Hematopoietic multipotent progenitor cell treated with erythropoietin and hydrocortisone succinate and interleukin-3 and kit ligand, for 15 days (in vitro differentiated cells): ENCODE results near the gene RGS3.
A peak's percentile ranks its signal among the peaks of the same experiment; 100 is the strongest.
"Not testable (repeated sequence)": the region's sequence is repeated elsewhere in the genome, so short reads cannot be mapped to it uniquely, and the experiment has no call there.

Experiments
- DNase-seq: peaks from one replicate; pipeline ENCODE4 v3.0.0-alpha.2; 2015; ENCODE audit warnings: low spot score

Gene RGS3

DNA sequence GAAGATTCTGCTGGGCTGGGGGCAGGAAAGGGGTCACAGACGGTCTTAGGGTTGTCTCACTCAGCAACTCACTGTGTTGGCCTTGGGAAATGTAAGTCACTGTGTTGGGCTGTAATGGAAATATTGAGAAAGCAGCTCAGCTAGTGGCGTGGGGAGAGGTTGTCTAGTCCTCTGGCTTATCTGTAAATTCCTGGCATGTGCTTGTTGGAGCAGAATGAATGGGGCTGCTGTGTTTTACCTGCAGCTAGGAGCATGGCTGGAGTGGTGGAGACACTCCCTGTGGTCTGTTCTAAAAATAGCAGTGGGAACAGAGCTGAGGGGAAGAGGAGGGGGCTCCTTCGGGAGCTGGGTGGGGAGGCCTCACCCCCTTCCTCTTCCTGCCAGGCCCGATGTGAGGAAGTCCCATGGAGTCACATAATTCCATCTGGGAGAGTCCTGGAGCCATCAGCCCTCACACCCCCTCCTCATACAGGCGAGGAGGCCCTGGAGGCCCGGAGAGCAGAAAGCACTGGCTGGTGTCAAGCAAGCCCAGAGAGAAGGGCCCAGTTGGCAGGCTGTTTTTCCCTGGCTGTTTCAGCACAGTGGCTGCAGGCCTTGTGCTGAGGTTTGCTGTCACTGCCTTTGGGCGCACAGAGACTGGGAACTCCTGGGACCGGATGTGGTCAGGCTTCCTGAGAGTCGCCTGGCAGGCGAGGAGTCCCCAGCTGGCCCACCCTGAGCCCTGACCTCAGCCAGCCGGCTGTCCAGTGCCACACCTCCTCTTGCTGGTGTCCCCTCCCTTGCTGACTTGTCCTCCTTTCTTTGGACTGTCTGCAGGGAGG lies 84.9 kb downstream of the RGS3 start:
- peak; percentile 35 for DNase-seq

DNA sequence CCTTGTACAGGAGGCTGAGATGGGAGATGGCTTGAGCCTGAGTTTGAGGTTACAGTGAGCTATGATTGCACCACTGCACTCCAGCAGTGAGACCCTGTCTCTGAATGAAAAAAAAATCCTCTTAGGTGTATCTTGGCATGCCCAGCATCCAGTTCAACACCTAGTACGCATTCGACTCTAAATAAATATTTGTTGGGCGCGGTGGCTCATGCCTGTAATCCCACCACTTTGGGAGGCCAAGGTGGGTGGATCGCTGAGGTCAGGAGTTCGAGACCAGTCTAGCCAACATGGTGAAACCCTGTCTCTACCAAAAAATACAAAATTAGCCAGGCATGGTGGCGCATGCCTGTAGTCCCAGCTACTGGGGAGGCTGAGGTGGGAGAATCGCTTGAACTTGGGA lies 86.4 kb downstream of the RGS3 start:
- DNase-seq, result not testable (repeated sequence)

DNA sequence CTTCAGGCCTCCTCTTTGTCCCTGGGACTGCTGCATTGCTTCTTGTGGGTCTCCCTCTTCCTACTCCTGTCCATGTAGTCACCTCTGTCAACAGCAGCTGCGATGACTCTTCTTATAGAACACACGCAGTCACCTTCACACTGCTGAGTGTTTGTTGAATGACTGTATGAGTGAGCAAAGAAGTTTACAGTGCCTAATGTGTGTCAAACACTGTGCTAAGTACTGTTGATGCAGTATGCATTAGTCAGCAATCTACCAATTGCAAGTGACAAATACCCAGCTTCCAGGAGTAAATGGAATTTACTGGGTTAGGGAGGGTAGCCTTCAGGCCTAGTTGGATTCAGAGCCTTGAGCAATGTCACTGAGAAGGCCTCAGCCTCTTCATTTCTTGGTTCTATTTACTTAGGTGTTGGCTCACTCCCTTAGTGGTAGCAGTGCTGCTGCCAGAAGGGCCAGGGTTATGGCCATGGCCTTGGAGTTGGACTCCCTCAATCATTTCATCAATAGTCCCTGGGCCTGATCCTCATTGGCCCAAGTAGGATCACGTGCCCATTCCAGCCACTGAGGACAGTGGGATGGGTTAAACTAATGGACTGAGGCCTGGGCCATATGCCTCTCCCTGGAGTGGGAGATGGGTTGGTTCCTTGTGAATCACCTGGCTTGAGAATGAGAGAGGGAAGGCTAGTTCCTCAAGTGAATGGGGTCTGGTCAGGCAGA lies 93.5 kb downstream of the RGS3 start:
- DNase-seq, result no peak

DNA sequence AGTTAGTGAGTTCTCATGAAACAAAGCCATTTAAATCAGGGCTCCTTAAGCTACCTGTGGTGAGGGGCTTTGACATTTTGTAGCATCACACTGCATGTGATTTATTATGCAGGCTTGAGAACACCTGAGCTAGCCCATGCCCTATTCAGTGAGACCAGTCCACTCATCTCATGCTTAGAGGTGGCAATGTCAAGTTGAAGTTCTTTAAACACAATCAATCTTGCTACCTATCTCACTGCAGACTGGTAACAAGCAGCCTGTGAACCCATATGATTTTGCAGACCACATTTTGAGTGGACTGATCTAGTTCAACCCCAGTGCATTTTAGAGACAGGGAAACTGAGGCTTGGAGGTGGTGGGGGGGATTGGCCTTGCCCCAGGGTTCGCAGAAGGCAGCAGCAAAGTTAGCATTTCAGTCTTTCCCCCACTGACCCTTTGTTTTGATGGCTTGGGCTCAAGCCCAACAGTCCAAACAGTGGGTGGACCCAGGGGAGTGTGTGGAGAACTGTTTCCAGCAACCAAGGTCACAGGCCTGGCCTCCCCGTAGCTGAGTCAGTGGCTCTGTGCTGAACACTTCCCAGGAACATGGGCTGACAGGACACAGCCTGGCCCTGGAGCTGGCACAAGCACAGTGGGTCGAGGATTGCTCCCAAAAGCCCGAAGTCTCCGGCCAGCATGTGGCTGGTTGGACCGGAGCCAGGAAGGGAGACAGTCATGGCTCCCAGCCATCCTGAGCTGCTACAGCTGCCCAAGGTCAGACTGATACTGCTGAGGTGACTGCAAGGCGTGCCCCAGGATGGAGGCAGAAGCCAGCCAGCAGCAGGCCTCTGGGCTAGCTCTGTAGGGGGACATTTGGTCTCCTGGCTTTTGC lies 95.3 kb downstream of the RGS3 start:
- no peak for DNase-seq

DNA sequence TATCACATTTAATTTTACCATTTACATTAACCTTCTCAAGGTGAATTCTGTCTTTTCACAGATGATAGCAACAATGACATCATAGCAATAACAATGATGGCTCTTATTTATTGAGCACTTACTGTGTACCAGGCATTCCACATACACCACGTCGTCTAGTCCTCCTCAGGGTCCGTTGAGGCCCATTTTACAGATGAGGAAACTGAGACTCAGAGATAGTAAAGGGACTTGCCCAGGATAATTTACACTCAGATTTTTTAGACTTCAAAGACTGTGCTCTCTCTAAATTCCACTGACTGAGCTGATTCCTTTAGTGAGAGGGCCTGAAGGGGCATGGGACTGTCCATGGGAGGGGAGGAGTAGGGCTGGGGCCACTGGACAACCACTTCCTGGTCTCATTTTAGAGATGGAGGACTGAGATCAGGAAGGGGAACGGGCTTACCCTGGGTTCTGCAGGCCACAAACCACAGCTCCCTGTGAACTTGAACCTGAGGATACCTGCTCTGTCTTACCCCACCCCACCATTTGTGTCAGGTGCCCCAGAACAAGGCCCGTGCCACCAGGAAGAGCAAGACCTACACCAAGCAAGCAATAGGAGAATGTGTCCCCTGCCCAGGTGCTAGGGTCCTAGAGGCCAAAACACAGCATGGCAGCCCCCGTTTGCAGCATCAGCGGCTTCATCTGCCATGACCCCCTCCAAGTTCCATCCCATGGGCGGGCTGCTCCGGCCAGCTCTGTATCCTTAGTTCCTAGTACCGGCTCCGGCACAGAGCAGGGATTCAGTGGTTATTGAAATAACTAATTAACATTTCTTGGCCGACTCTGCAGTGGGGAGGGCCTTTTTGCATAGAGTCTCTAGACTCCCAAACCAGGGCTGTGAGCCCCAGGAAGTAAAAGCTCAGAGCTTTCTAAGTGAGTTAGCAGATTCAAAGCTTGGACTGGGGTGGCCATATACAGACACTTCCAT lies 96.6 kb downstream of the RGS3 start:
- no peak for DNase-seq

DNA sequence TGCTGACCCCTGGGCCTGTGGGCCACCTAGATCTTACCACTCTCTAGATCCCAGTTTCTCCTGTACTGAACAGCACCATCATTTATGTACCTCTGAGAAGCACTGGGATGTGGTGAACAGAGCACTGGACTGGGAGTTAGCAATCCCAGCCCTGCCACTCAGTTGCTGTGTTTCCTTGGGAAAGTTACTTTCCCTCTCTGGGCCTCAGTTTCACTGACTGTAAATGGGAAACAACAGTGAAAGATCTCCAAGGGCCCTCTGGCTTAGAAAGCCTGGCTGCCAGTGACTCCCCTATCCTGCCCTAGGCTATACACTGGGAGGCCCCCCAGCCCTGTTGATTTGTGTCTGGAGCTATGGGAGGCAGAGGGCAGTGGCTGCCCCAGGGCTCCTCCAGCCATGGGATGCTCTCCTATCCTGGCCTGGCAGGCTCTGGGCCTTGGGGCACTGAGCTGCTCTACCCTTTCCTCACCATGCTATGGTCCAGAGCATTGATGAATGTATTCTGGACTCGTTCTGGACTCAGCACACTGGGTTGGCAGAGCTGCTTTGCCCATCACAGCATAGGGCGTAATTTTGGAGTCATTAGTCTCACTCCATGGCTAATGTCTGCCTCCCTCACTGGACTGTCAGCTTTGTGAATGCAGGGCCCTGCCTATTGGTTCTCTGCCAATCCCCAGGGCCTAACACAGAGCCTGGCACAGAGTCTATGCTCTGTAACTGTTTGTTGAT lies 99.3 kb downstream of the RGS3 start:
- peak; percentile 36 for DNase-seq

DNA sequence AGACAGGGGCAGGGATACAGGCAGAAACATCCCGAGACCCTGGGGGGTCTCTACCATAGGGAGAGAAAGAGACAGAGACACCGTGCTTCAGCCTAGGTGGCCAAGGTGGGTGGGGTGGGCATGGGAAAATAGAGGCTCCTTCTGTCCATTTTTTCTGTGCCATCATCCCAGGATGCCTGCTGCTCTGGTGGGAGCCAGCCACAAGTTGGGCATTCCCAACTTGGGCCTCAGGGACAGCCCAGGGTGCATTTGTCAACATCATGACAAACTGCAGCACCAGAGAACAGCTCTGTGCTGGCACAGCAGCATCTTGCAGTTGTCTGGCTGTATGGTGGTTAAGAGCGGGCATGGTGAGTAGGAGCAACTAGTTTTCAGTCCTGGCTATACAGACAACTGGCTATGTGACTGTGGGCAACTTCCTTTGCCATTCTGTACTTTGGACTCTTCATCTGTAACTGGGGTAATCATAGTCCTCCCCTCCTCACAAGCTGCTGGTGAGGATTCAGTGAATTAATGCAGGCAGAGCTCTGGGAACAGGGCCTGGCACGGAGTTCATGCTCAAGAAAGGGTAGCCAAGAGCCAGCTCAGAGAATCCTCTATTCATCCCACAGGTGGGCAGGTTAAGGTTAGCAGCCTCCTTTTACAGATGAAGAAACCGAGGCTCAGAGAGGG lies 100.4 kb downstream of the RGS3 start:
- no peak for DNase-seq

DNA sequence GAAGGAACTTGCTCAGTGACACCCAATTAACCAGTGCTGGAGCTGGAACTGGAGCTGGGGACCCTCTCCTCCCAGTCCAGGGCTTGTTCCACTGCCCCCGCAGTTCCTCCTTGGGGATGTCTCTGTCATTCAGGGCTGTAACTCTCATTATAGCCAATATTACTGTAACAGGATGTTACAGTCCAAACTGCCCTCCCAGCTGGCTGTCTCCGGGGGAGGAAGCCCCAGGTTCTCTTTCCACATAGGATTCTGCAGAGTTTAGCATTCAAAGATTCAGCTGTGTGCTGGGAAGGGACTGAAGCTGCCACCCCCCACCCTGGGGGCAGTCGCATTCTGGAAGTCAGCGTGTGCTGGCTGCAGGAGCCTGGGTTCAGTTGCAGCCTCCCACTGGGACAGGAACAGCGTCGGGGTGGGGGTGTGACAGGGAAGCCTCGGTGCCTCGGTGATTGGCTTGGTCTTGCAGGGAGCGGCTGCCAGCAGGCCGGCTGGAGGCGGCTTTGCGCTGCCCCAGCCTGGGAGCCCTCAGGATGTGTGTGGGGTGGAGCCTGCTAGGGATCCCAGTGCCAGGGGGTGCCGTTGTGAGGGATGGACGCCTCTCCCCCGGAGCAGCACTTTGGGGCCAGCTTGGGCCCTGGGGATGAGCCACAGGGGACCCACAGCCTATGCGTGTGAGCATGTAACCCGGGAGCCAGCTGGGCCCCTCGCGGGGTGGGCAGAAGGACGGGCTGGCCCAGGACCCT lies 101.1 kb downstream of the RGS3 start:
- DNase-seq, result no peak

DNA sequence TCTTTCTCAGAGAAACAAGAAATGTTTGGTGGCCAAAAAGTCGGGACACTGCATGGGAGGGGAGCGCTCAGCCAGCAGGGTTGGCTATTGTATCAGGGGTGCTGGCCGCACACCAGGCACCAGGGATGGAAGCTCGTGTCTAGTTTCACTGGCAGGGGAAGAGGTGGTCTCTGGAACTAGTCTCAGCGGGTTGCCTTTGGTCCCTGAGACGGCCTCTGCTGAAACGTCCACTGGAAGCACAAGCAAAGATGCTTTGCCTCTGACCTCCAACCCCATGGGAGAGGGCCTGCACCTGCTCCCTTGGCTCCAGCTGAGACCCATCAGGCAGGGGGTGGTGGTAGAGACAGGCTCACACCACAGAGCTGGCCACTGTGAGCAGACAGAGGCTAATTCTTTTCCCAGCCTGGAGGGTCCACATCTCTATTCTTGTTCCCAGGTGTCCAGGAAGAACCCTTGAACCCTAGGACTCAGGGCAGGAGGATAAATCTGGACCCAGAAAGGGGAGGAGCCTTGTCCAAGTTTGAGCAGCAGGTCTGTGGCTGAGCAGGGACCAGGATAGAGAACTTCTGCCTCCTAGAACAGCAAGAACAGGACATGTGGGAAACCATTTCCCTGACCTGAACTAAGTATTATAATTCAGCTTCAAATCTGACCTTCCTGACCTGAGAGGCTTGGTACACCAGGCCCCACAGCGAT lies 102.6 kb downstream of the RGS3 start:
- DNase-seq, result no peak

DNA sequence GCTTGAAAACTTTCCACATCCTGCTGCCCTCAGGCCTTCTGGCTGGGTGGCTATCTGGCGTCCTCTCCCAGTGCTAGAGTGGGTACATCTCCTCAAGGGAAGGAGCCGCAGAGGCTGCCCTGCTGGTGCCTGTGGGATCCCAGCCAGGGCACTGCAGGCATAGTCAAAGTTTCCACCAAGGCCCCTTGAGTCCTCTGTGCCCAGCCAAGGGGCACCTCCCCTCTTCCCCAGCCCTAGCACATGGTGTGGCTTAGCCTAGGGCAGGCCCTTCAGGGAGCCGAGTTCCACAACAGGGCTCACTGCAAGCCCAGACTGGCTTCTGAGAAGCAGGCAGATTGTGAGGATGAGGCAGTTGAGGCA lies 103.2 kb downstream of the RGS3 start:
- DNase-seq, result no peak

DNA sequence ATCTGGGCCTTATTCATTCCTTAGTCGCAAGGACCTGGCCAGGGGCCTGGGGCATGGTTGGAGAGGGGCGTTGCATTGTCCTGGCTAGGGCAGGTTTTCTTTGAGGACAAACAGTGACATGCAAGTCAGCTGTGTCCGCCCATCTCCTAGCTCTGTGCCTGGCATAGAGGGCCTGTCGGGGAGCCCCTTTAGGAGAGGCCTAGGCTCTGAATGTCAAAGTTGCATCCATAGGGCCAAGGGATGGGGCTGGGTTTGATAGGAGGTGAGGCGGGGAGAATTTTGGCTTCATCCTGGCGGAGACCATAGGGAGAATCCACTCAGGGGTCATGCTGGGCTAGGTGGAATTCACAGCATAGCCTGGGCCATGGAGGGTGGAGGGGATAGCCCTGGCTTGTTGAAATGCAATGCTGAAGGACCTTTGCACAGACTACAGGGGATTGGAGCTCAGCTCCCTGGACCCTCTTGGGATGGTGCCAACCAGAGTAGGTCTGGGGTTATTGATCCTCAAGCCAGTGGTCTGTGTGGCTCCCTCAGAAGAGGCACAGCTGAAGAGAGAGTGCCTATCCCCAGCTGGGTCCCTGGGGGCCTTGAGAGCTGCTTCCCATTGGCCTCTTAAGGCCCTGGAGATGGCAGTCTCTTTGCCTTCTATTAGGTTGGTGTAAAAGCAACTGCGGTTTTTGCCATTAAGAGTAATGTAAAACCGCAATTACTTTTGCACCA lies 104.0 kb downstream of the RGS3 start:
- DNase-seq, result no peak

DNA sequence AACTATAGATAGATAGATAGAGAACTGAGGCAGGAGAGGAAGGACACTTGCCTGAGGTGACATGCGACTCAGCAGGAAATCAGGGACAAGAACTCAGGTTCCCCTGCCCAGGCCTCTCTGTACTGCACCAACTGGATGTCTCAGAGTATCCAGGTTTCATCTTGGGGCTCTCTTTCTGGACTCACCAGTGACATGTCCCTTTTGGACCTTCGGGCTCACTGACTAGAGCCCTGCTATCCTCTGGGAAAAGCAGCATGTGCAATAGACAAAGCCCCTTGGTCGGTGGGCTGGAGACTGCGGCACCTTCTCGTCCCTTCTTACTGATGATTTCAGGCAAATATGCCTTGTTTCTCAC lies 104.5 kb downstream of the RGS3 start:
- DNase-seq, result no peak

DNA sequence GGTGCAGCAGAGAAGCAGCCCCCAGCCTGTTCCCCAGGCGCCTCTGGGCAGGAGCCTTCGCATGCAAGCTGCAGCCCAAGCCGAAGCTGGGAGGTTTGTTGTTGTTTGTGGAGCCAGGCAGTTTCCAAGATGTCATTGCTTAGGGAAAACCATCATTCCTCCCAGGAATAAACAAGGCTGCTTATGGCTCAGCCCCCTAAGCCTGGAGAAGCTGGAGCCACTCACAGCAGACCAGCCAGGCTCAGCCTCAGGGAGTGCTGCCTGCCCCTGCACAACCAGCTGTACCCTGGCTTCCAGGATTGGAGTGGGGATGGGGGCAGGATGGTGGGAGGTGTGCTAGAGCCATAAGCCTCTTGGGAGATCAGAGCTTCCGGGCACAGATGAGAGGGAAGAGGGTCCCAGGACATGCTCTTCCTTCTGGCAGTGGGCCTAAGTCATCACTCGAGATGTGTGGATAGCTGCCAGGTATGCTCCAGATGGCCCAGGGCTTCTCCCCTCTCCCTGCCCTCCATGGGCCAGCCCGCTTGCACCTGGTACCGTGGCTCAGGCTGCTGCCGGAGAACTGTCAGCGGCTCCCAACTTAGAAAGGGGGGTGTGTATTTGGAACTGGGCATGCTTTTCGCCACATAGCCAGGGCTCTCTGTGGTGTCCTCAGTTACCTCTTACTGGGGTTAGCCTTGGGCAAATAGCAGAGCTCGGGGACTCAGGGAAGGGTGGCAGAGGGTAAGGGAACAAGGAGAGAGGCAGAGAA lies 105.2 kb downstream of the RGS3 start:
- no peak for DNase-seq

DNA sequence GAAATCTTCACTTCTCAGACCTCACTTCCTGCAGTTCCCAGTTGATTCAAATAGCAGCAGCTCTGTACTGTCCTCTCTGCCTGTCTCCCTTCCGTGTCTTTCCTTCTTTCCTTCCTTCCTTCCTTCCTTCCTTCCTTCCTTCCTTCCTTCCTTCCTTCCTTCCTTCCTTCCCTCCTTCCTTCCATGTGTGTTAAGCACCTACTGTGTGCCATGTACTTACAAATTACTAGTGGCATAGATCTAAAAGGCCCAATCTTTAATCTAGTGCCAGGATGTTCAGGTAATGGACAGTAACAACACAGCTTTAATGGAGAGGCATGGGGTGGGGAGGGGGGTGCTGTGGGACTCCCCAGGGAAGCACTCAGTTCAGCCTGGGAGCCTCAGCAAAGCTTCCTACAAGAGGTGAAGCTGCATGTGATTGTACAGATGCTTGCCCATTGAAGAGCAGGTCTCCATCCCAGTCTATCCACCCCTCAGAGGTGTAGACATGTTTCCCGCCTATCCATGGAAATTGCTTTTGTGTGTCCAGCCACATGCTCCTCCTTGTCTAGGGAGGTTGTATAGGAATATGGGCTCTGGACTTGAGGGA lies 106.0 kb downstream of the RGS3 start:
- no peak for DNase-seq

DNA sequence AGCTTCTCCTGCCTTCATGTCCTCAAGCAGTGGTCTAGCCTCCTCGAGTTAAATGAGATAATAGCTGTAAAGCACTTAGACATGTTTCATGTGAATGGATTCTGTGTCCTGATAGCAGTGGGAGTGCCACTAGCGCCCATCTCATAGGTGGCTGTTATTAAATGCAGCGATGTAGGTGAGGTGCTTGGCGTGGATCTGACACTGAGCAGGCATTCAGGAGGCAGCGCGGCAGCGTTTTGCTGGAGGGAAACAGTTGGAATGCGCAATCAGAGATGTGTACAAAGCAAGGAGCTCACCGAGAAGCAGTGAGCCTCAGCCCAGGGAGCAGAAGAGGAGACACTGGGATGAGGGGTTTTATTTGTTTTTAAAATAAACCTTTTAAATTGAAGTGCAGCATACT lies 106.6 kb downstream of the RGS3 start:
- DNase-seq, result no peak

DNA sequence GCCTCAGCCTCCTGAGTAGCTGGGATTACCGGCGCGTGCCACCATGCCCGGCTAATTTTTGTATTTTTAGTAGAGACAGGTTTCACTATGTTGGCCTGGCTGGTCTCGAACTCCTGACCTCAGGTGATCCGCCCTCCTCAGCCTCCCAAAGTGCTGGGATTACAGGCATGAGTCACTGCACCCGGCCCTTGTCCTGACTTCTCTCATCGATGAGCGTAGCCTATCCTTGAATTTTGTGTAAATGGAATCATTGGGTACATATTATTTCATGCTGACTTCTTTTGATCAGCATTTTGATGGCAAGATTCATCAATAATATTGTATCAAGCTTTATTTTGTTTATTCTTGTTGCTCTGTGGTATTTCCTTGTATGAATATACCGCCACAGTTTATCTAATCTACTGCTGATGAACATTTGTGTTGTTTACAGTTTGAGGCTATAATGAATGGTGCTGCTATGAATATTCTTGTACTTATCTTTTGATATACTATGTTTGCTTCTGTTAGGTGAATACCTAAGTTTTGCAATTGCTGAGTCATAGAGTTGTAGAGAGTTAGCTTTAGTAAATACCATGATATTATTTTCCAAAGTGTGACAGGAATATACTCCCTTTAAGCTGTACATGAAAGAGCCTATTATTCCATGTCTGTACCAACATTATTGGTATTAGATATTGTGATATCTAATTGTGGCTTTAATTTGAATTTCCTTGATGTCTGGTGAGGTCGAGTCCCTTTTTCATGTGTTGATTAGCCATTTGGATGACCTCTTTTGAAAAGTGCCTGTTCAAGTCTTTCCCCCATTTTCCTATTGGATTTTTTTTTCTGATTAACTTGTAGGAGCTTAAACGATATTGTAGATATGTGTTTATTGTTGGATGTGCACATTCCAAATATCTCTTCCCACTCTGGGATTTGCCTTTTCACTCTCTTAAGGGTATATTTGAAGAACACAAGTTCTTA lies 107.5 kb downstream of the RGS3 start:
- peak; percentile 51 for DNase-seq
